ENCODE results near the gene DCDC2C. TPM values are rescaled to one million over a fixed set of nuclear protein-coding genes. Genes with fewer than 3 reads are reported as not detected.

The DCDC2C gene
- polyA plus RNA-seq, 1 donor from 2014 or later: not detected

GRCh38 chr2:3654531-3655225 lies 48.7 kb upstream of the DCDC2C start:
- Histone ChIP-seq H3F3A (ENCODE audit: insufficient read depth, low read length, poor library complexity, severe bottlenecking) (no peaks in the 10 kb centered on the region), H3K27me3 (ENCODE audit: insufficient read depth, low read depth, low read length) (no peaks in the 10 kb centered on the region), H3K27ac (ENCODE audit: low read length) (no peak overlapping the region), H3K9ac (ENCODE audit: low read length) (no peak overlapping the region), H2AFZ (ENCODE audit: low read depth, low read length) (no peak overlapping the region), H4K20me1 (ENCODE audit: insufficient read depth) (no peaks in the 10 kb centered on the region), H3K79me2 (replicated peaks; ENCODE audit: insufficient read depth, low read length) (no peaks in the 10 kb centered on the region), H3K4me3 (ENCODE audit: low read length) (no peak overlapping the region), H3K4me2 (ENCODE audit: low read length) (no peak overlapping the region), H3K9me2 (ENCODE audit: insufficient read depth, low read length) (no peaks in the 10 kb centered on the region), H3K9me3 (ENCODE audit: low read length) (no peaks in the 10 kb centered on the region), H3K36me3 (ENCODE audit: insufficient read depth, low read length) (no peaks in the 10 kb centered on the region)
- TF ChIP-seq POLR2AphosphoS5 (IDR thresholded peaks at IDR 0.05) (no peak), EP300 (conservative IDR thresholded peaks at IDR 0.05; ENCODE audit: poor library complexity, severe bottlenecking) (no peak), TAF1 (IDR thresholded peaks at IDR 0.05; ENCODE audit: low read depth) (no peak), EZH2 (IDR thresholded peaks at IDR 0.05; ENCODE audit: borderline replicate concordance, insufficient read depth, low read length, poor library complexity, severe bottlenecking) (no peak), RAD21 (conservative IDR thresholded peaks at IDR 0.05) (no peak)
- TF ChIP-seq, protein P1, sequence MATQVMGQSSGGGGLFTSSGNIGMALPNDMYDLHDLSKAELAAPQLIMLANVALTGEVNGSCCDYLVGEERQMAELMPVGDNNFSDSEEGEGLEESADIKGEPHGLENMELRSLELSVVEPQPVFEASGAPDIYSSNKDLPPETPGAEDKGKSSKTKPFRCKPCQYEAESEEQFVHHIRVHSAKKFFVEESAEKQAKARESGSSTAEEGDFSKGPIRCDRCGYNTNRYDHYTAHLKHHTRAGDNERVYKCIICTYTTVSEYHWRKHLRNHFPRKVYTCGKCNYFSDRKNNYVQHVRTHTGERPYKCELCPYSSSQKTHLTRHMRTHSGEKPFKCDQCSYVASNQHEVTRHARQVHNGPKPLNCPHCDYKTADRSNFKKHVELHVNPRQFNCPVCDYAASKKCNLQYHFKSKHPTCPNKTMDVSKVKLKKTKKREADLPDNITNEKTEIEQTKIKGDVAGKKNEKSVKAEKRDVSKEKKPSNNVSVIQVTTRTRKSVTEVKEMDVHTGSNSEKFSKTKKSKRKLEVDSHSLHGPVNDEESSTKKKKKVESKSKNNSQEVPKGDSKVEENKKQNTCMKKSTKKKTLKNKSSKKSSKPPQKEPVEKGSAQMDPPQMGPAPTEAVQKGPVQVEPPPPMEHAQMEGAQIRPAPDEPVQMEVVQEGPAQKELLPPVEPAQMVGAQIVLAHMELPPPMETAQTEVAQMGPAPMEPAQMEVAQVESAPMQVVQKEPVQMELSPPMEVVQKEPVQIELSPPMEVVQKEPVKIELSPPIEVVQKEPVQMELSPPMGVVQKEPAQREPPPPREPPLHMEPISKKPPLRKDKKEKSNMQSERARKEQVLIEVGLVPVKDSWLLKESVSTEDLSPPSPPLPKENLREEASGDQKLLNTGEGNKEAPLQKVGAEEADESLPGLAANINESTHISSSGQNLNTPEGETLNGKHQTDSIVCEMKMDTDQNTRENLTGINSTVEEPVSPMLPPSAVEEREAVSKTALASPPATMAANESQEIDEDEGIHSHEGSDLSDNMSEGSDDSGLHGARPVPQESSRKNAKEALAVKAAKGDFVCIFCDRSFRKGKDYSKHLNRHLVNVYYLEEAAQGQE (IDR thresholded peaks at IDR 0.05; ENCODE audit: borderline replicate concordance): no peak

GRCh38 chr2:3655871-3656761 lies 47.3 kb upstream of the DCDC2C start:
- Histone ChIP-seq H3K9me2 (ENCODE audit: insufficient read depth, low read length) (no peaks in the 10 kb centered on the region), H2AFZ (ENCODE audit: low read depth, low read length) (no peak overlapping the region), H4K20me1 (ENCODE audit: insufficient read depth) (no peaks in the 10 kb centered on the region), H3K9me3 (ENCODE audit: low read length) (no peaks in the 10 kb centered on the region), H3K36me3 (ENCODE audit: insufficient read depth, low read length) (no peaks in the 10 kb centered on the region), H3K27ac (ENCODE audit: low read length) (no peak overlapping the region), H3F3A (ENCODE audit: insufficient read depth, low read length, poor library complexity, severe bottlenecking) (no peaks in the 10 kb centered on the region), H3K9ac (ENCODE audit: low read length) (no peak overlapping the region), H3K4me2 (ENCODE audit: low read length) (no peak overlapping the region), H3K79me2 (replicated peaks; ENCODE audit: insufficient read depth, low read length) (no peaks in the 10 kb centered on the region), H3K4me3 (ENCODE audit: low read length) (no peak overlapping the region), H3K27me3 (ENCODE audit: insufficient read depth, low read depth, low read length) (no peaks in the 10 kb centered on the region)
- TF ChIP-seq POLR2AphosphoS5 (IDR thresholded peaks at IDR 0.05) (no peak), MXI1 (conservative IDR thresholded peaks at IDR 0.05; ENCODE audit: poor library complexity, severe bottlenecking) (no peak), SMC3 (conservative IDR thresholded peaks at IDR 0.05; ENCODE audit: poor library complexity) (no peak), TAF1 (IDR thresholded peaks at IDR 0.05; ENCODE audit: low read depth) (no peak), RAD21 (conservative IDR thresholded peaks at IDR 0.05) (no peak), EP300 (conservative IDR thresholded peaks at IDR 0.05; ENCODE audit: poor library complexity, severe bottlenecking) (no peak)
- TF ChIP-seq, protein P1 (IDR thresholded peaks at IDR 0.05; ENCODE audit: borderline replicate concordance): no peak
